Stimulated activated CD4-positive, alpha-beta T cell treated with anti-CD3 and anti-CD28 coated beads, Interleukin-2, amount 100 ng/mL, for 48 hours (primary cell): Measurements from ENCODE around the gene BTBD16.

Experiments
- DNase-seq, 2 donors: peaks; one replicate each; pipeline ENCODE4 v3.0.0-alpha.2; 2020

The BTBD16 gene

GRCh38 chr10:122296363-122297120 lies 25.4 kb downstream of the BTBD16 start:
- DNase-seq, result no peak

GRCh38 chr10:122297583-122297982 lies 26.5 kb downstream of the BTBD16 start:
- DNase-seq, result no peak

GRCh38 chr10:122298206-122298597 lies 27.1 kb downstream of the BTBD16 start:
- no peak for DNase-seq

- peak; percentile 66 for DNase-seq
Measured at GRCh38 chr10:122298598-122299301, 27.7 kb downstream of the BTBD16 start.

- no peak for DNase-seq
Measured at GRCh38 chr10:122299423-122300075, 28.5 kb downstream of the BTBD16 start.

GRCh38 chr10:122301055-122301810 lies 30.1 kb downstream of the BTBD16 start:
- no peak for DNase-seq

- DNase-seq, result no peak
Measured at GRCh38 chr10:122301811-122302115, 30.7 kb downstream of the BTBD16 start.

- no peak for DNase-seq
Measured at GRCh38 chr10:122302315-122302714, 31.2 kb downstream of the BTBD16 start.

GRCh38 chr10:122303271-122304053 lies 32.4 kb downstream of the BTBD16 start:
- no peak for DNase-seq

- DNase-seq, result no peak
Measured at GRCh38 chr10:122304054-122304579, 33.0 kb downstream of the BTBD16 start.

- DNase-seq, result no peak
Measured at GRCh38 chr10:122306282-122306681, 35.2 kb downstream of the BTBD16 start.

- no peak for DNase-seq
Measured at GRCh38 chr10:122306744-122307143, 35.6 kb downstream of the BTBD16 start.

- no peak for DNase-seq
Measured at GRCh38 chr10:122307669-122308416, 36.7 kb downstream of the BTBD16 start.

GRCh38 chr10:122308417-122309141 lies 37.5 kb downstream of the BTBD16 start:
- no peak for DNase-seq

GRCh38 chr10:122310311-122311050 lies 39.4 kb downstream of the BTBD16 start:
- DNase-seq, result no peak

GRCh38 chr10:122311051-122311410 lies 39.9 kb downstream of the BTBD16 start:
- no peak for DNase-seq

- DNase-seq, result no peak
Measured at GRCh38 chr10:122311716-122312115, 40.6 kb downstream of the BTBD16 start.

GRCh38 chr10:122316224-122316884 lies 45.3 kb downstream of the BTBD16 start:
- DNase-seq, result no peak

- DNase-seq, result no peak
Measured at GRCh38 chr10:122321960-122322359, 50.9 kb downstream of the BTBD16 start.

- no peak for DNase-seq
Measured at GRCh38 chr10:122323189-122323588, 52.1 kb downstream of the BTBD16 start.
